Activated CD8-positive, alpha-beta memory T cell treated with anti-CD3 and anti-CD28 coated beads for 48 hours (primary cell): Measurements from ENCODE around the gene CXCL1.

Source experiments
- DNase-seq, 3 experiments: peaks; one replicate each; pipeline ENCODE4 v3.0.0-alpha.2; 2020; ENCODE audit warnings: low read depth in 2 of 3, low spot score in 2 of 3

Gene CXCL1

DNA sequence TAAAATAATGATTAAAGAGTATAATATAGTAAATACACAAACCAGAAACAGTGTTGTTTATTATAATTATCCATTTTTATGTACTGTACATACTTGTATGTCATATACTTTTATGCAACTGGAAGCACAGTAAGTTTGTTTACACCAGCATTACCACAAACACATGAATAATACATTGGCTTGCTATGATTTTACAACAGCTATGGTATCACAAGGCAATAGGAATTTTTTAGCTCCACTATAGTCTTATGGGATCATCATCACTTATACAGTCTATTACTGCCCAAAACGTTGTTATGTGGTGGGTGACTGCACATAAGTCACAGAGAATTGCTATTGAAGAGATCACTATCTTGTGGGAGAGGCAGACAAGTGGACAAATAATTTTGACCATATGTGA, 17.9 kb upstream of the CXCL1 start:
- no peak for DNase-seq

DNA sequence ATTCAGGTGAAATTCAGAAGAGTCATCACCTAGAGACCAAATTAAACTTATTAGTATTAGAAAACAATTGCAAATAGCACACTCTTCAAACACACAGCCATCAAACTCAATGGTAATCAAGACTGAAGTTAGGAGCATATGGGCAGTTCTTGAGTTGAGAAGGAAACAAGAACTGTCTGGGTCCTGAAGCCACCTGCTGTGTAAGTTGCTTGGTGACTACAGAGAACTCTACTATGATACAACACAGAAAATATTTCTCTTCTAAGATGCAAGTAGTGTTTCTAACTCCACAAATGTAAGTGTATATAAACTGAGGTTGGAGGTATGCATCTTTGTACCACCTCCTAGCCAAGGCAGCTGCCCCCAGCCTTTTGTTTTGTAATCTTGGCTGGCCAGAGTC, 16.4 kb upstream of the CXCL1 start:
- DNase-seq = no peak

DNA sequence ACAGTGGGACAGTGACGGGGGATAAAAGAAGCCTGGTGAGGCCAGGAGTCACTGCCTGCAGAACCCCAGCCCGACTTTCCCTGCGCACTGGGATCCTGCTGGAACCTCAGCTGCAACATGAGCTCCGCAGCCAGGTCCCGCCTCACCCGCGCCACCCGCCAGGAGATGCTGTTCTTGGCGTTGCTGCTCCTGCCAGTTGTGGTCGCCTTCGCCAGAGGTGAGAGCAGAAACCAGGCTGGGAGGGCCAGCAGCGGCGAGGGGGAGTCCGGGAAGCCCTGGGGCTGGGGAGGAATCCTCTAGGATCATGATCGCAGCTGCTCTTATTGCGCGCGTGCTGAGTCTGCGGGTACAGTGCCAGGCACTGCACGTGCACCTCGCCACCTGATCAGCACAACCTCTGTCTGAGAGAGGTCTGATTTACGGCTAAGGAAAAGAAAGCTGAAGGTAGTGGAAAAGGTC, 15.9 kb upstream of the CXCL1 start, which contains the start of gene PF4V1:
PF4V1 (plus strand) TSS at position 51 of the 459 bp plus-strand sequence; CDS start at position 118, 67 bp downstream.
- no peak for DNase-seq

DNA sequence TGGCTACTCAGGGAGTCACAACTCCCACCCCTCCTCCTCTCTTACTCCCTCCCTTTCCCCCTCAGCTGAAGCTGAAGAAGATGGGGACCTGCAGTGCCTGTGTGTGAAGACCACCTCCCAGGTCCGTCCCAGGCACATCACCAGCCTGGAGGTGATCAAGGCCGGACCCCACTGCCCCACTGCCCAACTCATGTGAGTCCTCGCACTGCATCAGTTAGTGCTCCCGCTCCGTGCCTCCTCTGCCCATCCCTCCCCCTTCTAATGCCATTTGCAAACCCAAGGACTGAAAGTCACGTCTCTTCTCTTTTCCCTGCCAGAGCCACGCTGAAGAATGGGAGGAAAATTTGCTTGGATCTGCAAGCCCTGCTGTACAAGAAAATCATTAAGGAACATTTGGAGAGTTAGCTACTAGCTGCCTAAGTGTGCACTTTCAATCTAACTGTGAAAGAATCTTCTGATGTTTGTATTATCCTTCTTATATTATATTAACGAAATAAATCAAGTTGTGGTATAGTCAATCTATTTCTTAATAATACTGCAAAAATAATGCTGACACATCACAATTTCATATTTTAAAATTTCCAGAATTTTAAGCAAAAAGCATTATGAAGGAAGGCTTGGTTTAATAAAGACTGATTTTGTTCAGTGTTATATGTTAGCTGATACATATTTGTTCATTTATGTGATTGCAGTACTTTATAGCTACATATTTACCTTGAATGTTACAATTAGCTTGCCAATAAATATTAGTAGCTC, 15.3 kb upstream of the CXCL1 start:
- no peak for DNase-seq

DNA sequence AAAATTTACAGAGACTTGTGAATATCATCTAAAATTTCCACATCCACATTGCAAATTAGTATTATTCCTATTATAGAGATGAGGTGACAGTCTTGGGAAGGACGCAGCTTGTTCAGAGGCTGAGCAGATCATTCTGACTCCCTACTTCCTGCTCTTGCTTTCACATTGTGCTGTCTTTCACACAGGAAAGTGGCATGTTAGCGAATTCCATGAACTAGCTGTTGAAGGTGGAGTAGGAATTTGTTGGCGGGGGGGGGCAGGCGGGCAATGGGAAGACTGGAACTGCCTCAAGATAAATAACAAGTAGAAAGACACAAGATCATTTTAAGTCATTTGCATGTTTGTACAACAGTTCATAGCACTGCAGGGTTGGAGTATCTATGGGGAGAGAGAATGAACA, 13.8 kb upstream of the CXCL1 start:
- no peak for DNase-seq

DNA sequence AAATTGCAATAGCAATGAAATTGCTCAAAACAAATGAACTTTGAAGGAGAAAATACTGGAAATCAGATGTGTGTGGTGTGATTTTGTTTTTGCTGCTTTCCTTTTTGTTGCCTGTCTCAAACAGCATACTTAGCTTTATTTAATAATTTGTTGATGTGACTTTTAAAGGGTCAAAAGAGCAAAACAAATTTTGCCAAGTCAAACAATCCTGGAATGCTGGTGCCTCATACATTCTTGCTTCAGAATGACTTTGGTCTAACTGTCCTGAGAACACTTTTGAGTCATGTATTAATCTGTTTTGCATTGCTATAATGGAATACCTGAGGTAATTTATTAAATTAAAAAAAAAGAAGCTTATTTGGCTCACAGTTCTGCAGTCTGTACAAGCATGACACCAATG, 12.7 kb upstream of the CXCL1 start:
- no peak for DNase-seq

DNA sequence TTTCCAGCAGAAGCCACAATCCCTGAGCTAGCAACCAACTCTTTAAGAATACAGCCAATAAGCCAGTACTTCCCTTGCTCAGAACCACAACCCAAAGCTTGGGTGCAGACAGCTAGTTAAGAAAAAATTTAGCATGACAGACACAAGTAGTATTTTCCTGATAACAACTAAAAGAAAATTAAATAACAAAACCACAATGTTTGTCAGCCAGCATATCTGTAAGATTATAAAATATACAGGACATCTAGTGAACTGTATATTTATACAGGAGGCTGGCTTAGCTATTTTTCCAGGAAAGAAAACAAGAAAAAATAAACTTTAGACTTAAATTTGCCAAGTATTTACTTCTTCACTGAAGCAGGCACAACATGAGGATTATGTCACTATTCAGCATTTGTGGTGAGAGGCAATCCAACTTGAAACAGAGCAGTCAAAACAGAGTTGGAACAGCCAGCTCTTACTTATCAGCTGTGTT, 9.5 kb upstream of the CXCL1 start:
- DNase-seq = no peak

DNA sequence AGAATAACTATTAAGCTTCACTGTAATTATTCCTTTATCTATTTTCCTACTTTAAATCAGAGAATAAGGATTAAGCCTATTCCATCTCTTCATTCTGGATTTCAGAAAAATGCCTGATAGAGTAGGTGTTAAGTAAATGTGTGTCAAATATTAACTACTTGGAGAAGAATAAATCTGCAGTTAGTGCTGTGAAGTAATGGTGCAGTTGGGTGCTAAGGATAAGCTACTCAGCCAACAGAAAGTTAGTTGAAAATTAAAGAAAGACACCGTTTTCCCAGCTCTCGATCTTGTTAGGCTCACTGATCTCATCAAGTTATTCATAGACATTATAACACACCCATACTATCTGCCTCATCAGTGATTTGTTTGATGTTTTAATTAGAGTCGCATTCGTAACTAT, 9.0 kb upstream of the CXCL1 start:
- DNase-seq = no peak

DNA sequence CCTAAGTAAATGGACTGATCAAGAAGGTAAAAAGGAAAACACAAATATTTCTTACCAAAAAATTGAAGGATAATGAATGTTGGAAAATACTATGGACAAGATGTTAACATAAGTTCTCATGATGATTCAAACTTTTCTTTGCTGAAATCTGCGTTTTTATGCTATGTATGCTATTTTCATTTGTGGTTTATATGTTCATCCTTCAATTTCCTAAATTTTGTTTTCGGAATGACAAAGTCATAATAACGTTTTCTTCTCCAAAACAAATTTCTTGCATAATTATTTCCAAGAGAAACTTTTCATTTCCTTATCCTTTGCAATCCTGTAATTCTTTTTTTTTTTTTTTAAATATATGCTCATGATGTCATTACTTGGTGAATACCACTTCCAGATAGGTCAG, 8.3 kb upstream of the CXCL1 start:
- DNase-seq = no peak

DNA sequence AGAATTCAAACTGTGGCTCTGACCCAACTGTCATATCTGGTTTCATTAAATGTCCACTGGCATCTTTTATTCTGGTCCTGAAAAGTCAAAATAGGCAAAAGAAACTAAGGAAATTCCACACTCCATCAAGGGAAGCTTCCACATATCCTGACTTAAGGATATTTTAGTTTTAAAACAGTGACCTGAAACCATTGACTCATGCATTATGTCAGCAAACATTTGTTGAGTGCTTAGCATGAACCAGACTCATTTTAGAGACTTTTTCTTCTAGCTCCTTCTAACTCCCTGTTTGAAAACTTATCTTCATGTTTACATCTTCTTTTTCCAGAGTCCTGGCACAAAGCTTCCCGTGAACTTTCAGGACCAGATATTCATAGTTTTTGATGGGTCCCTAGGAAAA, 6.9 kb upstream of the CXCL1 start:
- DNase-seq = no peak

DNA sequence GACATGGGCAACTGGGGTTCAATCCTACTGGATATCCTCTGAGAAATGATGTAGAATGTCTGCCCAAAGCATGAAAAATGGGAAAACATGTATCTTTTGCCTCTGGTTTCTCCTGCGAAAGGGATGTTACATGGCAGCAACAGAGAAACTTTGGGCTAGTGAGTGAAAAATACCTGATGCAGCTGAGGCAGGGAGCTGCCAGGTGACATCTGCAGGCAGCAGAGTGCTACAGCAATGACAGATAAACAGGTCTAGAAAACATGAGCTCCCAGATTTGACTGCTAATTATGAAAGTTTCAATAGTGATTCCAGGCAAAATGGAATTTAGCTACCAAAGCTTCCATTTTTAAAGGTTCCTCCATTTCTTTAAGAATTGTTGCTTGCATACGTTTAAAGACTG, 4.8 kb upstream of the CXCL1 start:
- no peak for DNase-seq

DNA sequence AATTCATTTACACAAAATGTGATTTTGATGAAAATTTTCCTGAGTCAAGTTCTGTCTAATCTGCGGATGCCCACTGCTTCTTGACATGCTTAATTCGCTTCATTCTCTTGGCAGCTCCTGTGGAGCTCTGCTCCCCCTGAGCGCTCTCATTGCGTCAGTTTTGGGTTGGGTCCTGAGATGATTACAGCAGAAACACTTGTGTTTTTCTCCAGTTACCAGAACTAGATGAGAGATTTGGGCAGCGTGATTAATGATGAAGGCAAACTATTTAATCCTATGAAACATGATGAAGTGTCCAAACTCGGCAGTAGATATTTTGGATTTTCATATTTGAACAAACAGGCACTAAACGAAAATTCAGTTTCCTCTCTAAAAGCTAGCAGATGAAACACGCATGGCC, 4.2 kb upstream of the CXCL1 start:
- DNase-seq = no peak

DNA sequence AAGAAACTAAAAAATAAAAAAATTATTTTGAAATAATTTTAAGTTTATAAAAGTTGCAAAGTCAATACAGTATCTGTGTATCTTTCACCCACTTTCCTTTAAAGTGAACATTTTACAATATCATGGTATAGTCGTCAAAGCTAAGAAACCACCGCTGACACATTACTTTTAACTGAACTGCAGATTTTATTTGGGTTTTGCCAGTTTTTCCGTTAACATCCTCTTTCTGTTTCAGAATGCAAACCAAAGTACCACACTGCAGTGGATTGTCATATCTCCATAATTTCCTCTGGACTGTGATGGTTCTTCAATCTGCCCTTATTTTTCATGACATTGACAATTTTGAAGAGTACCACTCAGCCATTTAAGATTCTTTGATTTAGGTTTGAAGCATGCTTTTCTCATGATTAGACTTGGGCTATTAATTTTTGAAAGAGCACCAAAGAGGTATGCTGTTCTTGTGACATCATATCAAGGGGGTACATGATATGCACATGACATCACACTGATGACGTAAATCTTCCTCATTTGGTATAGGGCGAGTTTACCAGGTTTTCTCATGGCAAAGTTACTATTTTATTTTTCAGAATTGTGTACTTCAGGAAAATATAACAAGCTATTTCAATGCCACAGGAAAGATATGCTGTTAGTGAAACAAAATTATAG, 3.6 kb upstream of the CXCL1 start:
- DNase-seq = no peak

DNA sequence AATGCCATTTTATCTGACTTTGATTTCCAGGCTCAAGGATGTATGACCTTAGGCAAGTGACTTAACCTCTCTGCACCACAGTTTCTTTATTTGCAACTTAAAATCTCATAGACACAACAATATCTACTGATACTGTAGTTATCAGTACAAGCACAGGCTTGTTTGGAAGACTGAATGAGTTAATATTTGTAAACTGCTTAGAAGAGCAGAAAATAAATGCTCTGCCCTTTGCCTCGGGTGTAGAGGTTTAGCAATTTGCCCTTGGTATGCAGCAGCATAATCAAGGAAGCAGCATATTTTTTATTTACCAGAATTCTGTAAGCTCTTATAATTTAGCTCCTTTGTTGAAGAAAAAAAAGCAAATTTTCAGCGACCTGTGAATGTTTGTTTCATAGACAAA, 2.9 kb upstream of the CXCL1 start:
- no peak for DNase-seq

DNA sequence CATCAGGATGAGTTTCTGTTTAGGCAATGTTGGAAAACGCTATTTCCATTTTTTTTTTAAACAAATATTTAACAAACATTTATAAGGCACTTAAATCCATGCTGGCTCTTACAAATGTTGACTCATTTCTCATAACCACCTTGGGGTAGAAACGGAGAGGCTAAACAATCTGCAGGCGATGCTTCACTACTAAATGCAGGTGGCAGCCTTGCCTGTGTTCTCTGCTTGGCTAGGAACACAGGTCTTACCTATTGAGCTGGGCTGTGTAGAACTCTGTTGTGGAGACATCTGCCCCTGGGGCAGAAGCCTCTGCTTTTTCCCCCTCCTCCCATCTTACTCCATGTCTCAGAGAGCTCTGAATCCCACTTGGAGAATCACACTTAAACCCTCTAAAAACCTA, 1.4 kb upstream of the CXCL1 start:
- no peak for DNase-seq

DNA sequence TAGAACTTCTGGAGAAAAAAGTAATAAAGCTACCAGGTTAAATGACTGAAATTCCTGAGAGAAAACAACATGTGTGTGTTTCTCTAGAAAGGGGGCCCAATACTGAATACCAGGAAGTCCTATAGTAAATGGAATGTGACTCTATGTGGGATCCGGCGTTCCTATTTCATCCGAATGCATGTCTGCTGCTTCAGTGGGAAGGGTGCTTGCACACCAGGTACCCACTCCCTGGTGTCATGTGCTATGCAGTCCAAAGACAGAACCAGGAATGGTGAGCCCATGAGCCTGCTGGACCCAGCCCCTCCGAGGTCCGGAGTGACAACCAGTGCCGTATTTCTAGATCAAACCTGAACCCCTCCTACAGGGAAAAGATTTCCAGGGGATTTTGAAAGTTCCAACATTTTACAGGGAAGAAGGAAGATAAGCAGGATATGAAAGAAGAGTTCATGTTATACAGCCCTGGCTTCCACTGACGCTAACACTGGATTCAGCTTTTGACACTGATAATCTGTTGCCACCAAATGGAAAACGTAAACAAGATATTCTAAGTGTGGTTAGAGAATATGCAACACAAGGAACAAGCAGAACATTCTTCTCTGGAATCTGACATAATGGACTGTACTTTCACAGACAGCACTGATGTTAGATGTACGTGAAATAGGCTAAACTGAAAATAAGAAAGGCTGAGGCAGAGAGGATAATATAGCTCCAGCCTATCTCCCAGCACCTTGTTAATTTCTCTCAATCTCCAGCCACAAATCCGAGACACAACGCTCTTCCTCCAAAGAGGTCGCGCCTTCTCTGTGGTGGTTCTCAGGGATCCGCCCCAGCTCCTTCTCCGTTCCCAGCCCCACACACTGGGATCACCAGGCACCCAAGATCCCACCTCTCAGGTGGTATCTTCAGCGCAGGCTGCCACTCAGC, 725 bp upstream of the CXCL1 start:
- no peak for DNase-seq

DNA sequence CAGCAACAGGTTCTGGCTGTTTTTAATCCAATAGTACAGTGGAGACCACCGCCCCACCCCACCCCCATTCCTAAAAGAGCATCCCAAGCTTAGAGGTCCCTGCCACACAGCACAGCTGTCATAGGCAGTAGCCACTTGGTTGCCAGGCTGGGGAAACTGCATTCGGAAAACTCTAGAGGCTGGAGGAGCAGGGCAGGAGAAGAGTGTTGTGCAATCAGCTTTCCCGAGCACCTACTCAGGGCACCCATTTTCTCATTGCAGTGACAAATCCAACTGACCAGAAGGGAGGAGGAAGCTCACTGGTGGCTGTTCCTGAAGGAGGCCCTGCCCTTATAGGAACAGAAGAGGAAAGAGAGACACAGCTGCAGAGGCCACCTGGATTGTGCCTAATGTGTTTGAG, 1.1 kb downstream of the CXCL1 start:
- DNase-seq = no peak

DNA sequence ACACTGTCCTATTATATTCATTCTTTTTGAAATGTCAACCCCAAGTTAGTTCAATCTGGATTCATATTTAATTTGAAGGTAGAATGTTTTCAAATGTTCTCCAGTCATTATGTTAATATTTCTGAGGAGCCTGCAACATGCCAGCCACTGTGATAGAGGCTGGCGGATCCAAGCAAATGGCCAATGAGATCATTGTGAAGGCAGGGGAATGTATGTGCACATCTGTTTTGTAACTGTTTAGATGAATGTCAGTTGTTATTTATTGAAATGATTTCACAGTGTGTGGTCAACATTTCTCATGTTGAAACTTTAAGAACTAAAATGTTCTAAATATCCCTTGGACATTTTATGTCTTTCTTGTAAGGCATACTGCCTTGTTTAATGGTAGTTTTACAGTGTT, 1.6 kb downstream of the CXCL1 start:
- DNase-seq = no peak

DNA sequence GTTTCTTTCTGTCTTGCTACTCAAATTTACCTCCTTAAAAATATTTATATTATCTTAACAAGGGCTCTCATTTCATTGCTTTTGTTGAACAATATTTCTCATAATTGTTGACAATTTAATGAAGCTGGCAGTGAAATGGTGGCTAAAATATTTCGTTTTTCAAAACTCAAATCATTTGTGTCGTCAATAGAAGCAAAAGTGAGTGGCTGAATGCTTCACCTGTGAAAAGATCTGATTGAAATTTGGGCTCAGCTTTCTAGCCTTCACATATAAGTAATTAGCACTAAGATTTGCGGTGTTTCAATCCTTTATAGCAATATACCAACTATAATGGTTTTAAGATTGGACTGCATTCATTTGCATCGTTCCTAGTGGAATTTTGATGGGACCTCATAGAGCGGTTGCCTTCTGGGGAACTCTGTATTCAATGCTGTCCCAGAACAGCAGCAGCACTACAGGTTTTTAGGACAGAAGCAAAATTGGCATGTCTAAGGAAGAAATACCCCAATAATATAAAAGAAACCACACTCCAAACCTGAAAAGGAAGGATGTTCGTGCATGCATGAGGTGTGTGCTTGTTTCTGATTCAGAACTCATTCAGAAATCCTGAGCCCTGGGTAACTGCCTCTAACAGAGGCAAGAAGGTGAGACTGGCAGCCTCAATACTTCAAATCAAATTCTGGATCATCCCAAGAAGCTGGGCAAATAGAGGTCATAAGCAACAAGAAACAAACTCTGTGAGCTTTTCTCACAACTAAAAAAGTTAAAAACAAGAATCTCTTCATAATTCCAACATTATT, 2.5 kb downstream of the CXCL1 start:
- no peak for DNase-seq

DNA sequence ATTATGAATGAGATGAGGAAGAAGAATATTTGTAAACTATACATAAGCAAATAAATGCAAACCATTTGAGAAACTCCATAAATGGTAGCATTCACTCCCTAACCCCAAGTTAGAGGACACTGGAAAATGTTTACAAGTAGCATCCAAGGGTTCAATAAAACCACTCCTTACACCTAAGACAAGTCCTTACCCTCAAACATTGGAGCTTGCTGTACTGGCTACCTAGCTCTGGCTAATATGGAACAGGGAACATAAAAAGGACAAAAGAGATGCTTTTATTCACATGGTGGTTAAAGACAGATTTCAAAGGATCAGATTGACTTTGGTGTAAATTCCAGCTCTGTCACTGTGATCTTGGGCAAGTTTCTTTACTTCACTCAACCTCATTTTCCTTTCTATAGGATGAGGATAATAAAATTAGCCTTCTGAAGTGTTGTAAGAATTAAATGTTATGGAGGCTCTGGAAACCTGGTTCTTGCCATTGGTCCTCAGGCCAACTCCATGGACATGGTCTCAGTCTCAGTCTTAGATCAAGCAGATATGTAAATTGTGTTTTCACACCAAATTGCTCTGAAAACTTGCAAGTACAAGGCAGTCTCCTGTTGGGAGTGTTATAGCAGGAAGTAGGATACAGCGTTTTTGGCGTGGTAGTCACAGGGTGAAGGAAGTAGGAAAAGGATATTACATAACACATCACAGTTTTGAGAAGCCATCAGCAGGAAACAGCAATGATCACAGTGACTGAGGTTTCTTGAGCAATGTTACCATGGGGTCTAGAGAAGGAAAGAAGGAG, 3.3 kb downstream of the CXCL1 start:
- DNase-seq = no peak
